ENCODE results near the gene RIMBP3B.
"Not testable (repeated sequence)": the region's sequence is repeated elsewhere in the genome, so short reads cannot be mapped to it uniquely, and the experiment has no call there.

- not testable (repeated sequence) for TF ChIP-seq CTCF (IDR thresholded peaks at IDR 0.05; ENCODE audit: low read length); EZH2 (IDR thresholded peaks at IDR 0.05; ENCODE audit: borderline replicate concordance, low read length)
These were observed 6.5 kb downstream of the RIMBP3B start for GRCh38 chr22:21390013-21390412.
